GM21528 (cell line): ENCODE measurements around the gene KRT77.

Experiments
- ATAC-seq: cut with Tn5 transposase; IDR thresholded peaks from one replicate; pipeline ENCODE4 v1.9.1; 2021; ENCODE audit warnings: mild to moderate bottlenecking, moderate library complexity; ENCODE audit not compliant: unreplicated experiment, low FRiP score

The KRT77 gene

DNA sequence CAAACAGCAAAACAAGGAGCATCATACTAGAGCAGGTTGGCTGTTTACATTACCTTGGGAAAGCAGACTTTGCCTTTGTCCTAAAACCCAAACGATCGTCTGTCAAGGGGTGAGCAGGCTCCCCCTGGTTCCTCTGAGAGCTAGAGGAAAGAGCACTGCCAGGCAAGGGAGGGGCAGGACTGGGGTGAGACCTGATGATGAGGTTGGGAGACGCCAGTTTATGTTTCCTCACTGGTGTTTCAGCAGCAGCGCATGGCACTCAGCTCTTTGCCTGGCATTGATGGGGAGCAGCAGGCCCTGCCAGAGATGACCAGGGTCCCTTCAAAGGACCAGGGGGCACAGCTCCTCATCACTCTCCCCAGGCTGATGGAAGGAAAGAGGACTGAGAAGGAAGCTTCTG lies 43.4 kb downstream of the KRT77 start:
- no peak for ATAC-seq

DNA sequence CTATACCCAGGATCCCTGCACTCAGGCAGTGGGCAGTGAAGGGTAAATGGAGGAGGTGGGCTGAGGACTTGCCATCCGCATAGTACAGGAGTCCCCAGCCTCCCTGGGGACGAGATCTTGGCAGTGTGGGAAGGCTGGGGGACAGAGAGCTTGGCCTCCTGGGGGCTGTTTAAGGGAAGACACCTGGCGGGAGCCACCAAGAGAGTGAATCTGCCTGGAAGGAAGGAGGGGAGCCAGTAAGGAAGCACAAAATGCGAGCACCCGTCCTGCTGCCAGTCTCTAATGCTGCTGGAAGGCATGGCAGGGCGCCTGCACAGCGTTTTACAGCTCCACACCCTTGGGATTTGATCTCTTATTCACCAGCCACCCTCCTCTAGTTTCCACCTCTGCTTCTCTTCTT lies 43.9 kb downstream of the KRT77 start:
- no peak for ATAC-seq

DNA sequence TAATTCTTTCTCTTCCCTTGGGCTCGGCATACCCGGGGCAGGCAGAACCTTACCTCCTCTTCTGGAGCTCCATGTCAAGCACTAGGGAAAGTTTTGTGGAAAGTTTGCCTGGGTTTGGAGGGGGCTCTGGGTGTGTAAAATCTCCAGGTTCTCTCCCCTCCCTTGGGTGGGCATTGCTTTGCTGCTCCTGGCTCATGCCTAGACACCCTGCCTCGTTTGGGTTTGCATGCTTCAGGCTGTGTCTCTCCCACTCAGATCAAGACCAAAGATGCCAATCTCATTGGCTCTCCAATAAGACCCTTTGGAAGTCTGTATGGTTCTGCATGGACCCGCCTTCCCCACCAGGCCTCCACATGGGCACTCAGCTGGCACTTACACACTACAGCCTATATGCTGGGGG lies 45.1 kb downstream of the KRT77 start:
- ATAC-seq, result no peak

DNA sequence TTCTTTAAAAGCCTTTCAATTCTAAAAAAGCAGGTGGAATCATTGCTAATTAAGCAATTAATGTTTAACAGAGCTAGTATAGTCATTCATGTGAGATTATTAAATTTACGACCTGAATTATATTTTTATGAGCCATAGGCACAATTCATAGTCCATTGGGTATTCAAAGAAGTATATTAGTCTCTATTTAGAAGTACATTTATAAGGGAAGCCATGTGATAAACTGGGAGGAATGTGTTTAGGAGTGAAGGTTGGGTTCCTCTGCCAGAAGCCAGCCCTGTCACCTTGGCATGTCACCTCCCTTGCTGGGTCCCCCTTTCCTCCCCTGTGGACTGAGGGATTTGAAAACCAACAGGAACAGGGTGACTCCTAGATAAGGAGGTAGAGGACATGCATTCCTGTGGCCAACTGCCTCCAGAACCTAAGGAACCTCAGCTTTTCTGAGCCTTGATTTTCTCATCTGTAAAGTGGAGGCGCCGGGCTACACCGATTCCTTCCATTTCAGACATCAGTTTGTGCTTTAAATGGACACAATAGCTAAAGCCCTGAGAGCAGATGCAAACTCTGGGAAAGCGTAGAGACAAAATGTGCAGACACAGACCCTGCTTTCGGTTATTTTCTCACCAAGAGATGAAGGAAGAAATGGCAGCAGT lies 45.9 kb downstream of the KRT77 start:
- no peak for ATAC-seq

DNA sequence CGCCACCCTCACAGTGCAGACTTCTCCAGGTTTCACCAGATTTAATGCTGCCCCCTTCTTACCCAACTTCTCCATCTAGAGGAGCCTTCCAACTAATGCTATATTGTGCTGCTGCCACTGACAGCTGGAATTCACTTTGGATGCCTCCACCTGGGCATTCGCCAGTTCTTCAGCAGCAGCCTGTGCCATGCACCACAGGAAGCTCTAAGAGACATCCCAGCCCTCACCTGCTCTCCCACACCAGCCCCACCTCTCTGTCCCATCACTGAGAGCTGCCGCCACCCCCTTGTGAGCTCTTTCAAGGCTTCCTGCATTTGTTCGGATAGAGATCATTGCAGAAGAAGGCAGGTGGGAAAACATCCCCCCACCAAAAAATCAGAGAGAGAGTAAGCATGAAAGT lies 46.7 kb downstream of the KRT77 start:
- ATAC-seq, result no peak

DNA sequence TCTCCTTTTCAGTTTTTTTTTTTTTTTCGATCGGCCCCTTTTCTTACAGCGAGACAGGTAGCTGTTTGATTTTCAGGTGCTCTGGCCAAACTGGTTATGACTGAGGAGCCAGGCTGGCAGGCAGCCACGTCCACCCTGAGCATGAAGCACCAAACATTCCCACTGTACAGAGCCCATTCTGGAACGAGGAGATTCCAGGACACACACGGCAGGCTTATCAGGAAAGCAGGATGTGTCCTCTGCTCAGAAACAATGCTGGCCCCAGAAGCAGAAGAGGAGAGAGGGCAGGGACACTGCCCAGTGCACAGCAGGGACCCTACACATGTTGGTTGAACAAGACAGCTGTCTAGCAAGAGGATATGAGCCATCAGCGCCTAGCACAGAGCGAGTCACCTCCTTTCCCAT lies 47.6 kb downstream of the KRT77 start:
- no peak for ATAC-seq

DNA sequence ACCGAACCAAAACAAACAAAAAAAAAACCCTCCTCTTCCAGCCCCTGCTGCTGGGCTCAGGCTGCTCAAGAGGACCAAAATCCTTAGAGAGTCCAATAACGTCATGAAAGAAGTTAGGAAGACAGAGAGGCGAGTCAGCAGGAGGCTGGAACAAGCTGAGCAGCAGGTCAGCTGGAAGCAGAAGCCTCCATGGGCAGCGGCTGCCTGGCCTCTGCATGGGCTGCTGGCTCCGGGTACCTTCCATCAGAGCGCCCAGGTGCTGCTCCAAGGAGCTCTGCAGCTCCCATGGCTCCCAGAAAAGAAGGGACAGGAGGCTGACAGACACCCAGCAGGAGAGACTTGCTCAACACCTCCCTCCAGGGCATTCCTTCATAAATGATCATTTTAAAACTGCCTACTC lies 48.1 kb downstream of the KRT77 start:
- no peak for ATAC-seq

DNA sequence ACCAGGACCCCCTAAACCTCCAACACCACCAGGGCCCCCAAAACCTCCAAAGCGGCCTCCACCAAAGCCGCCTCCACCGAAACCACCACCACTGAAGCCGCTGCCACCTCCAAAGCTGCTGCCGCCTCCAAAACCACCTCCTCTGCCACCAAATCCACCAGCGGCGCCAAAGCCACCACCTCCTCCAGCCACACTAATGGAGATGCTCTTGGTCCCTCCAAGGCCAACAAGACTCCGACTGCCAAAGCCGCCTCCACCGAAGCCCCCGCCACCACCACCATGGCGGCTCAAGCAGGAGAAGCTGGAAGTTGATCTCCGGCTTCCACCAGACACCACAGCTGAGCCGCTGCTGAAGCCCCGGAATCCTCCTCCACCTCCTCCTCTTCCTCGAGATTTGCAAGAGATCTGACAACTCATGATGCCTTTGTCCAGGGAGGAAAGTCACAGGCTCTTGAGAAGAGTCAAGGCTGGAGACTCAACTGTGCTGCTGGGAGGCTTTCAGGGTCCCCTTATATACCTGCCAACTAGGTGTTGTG lies 51.5 kb downstream of the KRT77 start, which contains the start of gene KRT2:
KRT2 (minus strand) TSS at position 486 of the 536 bp plus-strand sequence; CDS start at position 417, 69 bp downstream.
- ATAC-seq, result no peak

DNA sequence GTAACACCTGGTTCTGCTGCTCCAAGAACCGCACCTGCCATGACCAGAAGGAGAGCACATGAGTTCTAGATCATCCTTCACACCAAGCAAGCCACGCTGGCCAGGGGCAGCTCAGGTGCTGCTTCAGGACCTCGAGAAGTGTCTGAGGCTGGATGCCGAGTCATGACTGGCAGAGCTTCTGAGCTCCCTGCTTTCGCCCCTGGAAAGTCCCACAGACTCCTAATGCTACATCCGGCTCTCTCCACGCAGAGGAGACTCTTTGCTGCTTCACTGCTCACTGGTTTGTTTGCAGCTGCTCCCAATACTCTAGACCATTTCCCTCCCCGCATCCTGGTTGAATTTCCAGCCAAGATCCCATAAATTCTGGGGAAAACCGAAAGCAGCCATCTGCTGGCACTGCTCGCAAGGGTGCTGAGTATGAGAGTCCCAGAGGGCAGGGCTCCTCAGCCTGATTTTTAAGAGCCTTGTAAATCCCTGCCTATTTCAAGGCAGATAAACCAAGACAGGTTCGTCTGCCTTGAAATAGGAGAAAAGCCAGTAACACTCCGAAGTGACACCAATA lies 52.7 kb downstream of the KRT77 start:
- ATAC-seq, result no peak

DNA sequence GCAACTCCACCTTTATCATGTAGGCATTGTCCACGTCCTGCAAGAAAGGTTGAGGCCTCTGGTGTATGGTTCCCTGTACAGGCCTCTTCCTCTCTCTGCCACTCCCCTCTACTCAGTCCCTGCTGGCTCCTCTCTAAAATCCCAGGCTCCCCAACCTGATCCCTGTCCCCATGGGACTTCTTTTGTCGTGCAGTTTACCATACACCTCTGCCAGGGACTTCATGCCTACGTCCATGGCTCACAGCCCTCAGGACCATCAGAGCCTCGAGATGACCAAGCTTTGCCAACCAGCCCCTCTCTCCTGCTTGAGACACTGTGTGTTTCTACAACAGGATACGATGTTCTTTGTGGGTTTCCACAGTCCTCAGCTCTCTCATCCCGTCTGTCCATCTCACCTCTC lies 54.3 kb downstream of the KRT77 start:
- no peak for ATAC-seq

DNA sequence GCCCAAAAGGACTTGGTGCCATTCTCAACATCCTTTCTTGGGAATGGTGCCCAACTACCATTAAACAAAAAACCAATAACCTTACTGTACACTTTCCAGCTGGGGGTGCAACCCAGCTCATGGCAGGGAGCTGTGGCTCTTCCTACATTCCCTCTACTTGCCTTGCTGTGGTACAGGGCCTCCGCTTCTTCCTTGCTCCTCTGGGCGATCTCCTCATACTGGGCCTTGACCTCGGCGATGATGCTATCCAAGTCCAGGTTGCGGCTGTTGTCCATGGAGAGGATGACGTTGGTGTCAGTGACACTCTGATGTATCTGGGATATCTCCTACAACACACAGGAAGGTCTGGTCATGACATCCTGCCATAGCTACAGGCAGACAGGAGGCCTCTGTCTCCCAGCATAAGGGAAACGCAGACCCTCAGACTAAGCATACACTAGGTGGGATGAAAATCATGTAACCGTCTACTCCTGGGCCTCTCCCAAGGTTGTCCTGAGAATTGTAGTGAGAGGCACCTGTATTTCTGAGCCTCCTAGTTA lies 55.2 kb downstream of the KRT77 start:
- no peak for ATAC-seq

DNA sequence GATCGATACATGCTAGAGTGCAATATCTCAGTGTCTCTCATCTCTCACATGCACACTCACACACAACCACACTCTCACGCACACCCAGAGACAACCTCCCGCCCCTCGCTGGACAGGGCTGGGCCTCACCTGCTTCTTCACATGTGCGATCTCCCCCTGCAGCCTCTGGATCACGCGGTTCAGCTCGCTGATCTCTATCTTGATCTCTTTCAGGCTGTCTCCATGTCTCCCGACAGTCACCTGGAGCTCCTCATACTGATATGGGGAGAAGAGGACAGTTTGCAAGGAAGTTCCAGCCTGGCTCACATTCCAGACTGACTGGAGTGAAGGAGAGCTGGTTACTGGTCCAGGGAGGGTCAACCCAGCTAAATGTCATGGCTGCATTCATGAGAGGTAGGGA lies 55.7 kb downstream of the KRT77 start:
- no peak for ATAC-seq

DNA sequence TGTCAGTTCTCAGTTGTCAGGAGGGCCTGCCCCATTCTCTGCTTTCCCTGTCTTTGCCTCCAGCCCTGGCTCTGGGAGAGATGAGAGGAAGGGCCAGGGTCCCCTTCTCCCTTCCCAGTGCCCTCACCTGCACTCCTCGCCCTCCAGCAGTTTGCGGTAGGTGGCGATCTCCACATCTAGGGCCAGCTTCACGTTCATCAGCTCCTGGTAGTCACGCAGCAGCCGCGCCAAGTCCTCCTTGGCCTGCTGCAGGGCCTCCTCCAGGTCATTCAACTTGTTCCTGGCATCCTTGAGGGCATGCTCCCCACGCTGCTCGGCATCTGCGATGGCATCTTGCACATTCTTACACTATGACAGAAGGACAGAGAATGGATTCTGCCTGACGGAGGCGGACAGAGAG lies 56.7 kb downstream of the KRT77 start:
- no peak for ATAC-seq

DNA sequence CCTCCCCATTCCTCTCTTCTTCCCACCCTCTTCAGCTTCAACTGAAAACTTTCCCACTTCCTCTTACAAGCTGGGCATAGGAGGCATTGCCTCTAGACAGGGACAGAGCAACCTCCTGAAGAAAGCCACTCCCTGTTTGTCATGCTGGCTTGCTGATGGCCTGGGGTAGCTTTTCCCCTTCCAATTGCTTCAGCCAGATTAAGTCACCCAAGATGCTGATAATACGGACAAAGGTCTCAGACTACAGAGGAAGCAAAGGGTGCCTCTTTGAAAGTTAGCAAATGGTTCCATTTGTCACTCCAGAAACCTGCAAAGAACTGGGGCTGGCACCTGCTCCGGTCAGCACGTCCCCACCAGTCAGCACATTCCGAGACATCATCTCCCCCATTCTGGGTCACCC lies 57.3 kb downstream of the KRT77 start:
- ATAC-seq, result no peak

DNA sequence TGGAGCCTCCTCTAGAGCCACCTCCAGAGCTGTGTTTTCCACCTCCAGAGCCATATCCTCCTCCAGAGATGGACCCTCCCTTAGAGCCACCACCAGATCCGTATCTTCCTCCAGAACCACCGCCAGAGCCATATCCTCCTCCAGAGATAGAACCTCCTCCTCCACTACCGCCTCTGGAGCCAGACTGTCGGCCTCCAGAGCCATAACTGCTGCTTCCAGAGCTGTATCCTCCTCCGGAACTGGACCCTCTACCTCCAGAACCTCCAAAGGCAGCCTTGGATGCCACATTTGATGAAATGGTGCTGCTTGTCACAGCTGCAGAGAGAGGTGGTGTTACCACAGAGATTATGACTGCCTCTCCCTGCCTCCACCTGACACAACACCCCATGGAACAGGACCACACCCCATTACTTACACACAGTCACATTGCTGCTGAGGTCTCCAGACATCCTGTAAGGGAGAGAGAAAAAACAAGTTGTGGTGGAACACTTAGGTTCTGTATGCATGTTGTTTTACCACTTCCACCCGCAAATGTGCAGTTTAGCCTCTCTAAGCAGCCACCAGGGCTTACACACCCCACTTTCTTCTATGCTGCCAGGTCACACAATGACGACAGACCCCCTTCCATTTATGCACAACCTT lies 58.1 kb downstream of the KRT77 start:
- no peak for ATAC-seq

DNA sequence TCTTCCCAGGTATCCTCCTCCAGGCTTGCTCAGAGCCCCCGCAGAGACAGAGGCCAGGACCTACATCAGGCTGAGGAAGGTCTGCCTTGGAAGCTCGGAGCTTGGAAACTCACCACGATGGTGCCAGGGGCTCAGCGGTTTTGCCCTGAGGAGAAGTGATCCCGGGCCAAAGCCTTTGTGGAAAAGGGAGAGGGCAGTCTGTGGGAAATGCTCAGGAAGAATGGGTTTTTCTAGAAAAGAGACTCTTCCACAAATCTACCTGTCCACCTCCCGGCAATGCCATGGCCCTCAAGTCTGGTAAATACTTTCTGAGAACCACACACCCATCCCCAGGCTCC lies 59.3 kb downstream of the KRT77 start:
- no peak for ATAC-seq

DNA sequence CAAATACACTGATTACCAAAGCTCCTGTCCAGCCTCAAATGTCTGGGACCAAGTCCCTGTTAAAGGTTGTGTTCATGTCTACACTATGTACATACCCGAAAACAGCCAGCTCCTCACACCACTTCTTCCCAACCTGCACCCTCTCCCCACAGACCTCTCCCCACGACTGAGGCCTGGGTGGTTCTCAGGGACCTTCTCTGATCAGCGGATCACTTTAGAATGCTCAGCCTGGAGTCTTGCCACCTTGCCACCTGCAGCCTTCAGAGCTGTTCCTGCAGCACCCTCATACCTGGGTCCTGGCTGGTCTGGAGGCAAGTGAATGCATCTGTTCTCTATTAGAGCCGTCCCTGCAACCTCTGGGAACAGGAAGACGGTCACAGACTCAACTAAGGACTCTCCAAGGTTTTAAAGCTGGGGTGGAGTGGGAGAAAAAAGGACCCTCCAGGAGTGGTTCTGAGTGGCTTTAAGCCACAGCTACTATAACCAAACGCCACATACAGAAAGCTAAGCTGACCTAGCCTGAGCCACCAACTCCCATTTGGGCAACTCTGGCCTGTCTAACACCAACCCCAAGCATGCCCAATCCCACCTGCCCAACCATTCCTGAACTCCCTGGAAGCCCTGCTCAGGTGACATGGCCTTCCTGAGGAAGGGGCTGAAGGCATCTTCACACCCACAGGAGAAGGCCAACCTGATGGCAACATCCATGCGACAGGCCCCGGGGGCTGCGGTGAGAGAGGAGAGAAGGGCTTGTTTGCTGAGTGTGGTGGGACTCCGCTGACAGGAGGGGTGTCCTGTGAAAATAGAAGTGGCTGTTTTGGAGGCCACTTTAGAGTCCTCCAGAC lies 59.9 kb downstream of the KRT77 start:
- no peak for ATAC-seq

DNA sequence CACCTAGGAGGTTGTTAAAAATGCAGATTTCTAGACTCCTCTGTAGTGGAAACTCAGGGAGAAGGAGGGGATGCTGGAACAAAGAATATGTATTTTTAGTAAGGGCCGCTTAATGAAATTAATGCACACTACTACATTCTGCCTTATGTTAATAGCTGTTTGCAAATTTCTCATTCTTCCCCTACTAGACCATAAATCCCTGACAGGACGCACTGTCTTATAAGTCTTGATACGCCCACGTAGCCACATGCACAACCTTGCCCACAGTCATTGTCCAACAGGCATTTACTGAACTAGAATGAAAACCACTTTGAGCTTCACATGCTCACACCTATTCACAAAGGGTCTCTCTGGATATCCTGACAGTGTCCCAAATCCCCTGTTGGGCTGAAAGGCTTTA lies 61.9 kb downstream of the KRT77 start:
- ATAC-seq, result no peak
